Colon (tissue), 2 donors: Measurements from ENCODE around the gene PNKP.

Source experiments
- FAIRE-seq: peaks from 2 replicates; lab custom pipeline; 2012; peaks lifted over from hg19 to GRCh38; lab: Jason Lieb, UNC
- donor health status: control.
- donor health status: control.

Gene PNKP

GRCh38 chr19:49876422-49877019, 9.1 kb upstream of the PNKP start:
- FAIRE-seq, result peak; percentile 92

GRCh38 chr19:49875857-49876421, 8.6 kb upstream of the PNKP start:
- FAIRE-seq, result no peak

GRCh38 chr19:49875177-49875576, 7.8 kb upstream of the PNKP start:
- no peak for FAIRE-seq

- FAIRE-seq, result no peak
Observed at GRCh38 chr19:49874503-49875157, 7.3 kb upstream of the PNKP start.

- FAIRE-seq, result no peak
Observed at GRCh38 chr19:49873834-49874233, 6.5 kb upstream of the PNKP start.

- FAIRE-seq, result no peak
Observed at GRCh38 chr19:49873129-49873521, 5.7 kb upstream of the PNKP start.

GRCh38 chr19:49872245-49873128, 5.1 kb upstream of the PNKP start:
- FAIRE-seq, result no peak

GRCh38 chr19:49871349-49871985, 4.1 kb upstream of the PNKP start:
- no peak for FAIRE-seq

- FAIRE-seq, result no peak
Observed at GRCh38 chr19:49870309-49870901, 3.0 kb upstream of the PNKP start.

GRCh38 chr19:49869484-49870308, 2.3 kb upstream of the PNKP start:
- FAIRE-seq, result peak; percentile 98

- no peak for FAIRE-seq
Observed at GRCh38 chr19:49869009-49869483, 1.7 kb upstream of the PNKP start.

- FAIRE-seq, result no peak
Observed at GRCh38 chr19:49864890-49865289, 2.5 kb downstream of the PNKP start.

- FAIRE-seq, result no peak
Observed at GRCh38 chr19:49863935-49864320, 3.4 kb downstream of the PNKP start.

GRCh38 chr19:49863254-49863934, 4.0 kb downstream of the PNKP start:
- no peak for FAIRE-seq

GRCh38 chr19:49862391-49863253, 4.8 kb downstream of the PNKP start:
- no peak for FAIRE-seq

- FAIRE-seq, result no peak
Observed at GRCh38 chr19:49861541-49862378, 5.6 kb downstream of the PNKP start.

GRCh38 chr19:49861107-49861506, 6.3 kb downstream of the PNKP start:
- FAIRE-seq, result no peak

- no peak for FAIRE-seq
Observed at GRCh38 chr19:49860336-49861102, 6.9 kb downstream of the PNKP start.
